GM20000 (cell line): ENCODE data around the gene CPA2.
"Not testable (repeated sequence)": the region's sequence is repeated elsewhere in the genome, so short reads cannot be mapped to it uniquely, and the experiment has no call there.

Experiments used
- DNase-seq: peaks from one replicate; pipeline ENCODE4 v3.0.0; 2012; ENCODE audit warnings: low spot score
- CTCF ChIP-seq: IDR thresholded peaks from 2 replicates; pipeline ENCODE4 v1.5.1; 2012; ENCODE audit warnings: mild to moderate bottlenecking, control low read depth; ENCODE audit errors: extremely low read depth, missing control alignments

CPA2 gene

GRCh38 chr7:130266258-130266960 lies at the start of gene CPA2:
TSS of gene CPA2 (plus strand) at chr7:130266863. CDS start at chr7:130266882, 19 bp downstream.
- TF ChIP-seq CTCF, result no peak
- DNase-seq, result no peak

- no peak for DNase-seq
- TF ChIP-seq CTCF, result no peak
Measured at GRCh38 chr7:130218806-130219620, 47.6 kb upstream of the CPA2 start.

- no peak for TF ChIP-seq CTCF
- no peak for DNase-seq
Measured at GRCh38 chr7:130219871-130220270, 46.8 kb upstream of the CPA2 start.

- TF ChIP-seq CTCF, result no peak
- no peak for DNase-seq
Measured at GRCh38 chr7:130221746-130222145, 44.9 kb upstream of the CPA2 start.

- TF ChIP-seq CTCF, result no peak
- no peak for DNase-seq
Measured at GRCh38 chr7:130223646-130224045, 43.0 kb upstream of the CPA2 start.

GRCh38 chr7:130224210-130224609 lies 42.5 kb upstream of the CPA2 start:
- no peak for DNase-seq
- TF ChIP-seq CTCF, result no peak

GRCh38 chr7:130224923-130225322 lies 41.7 kb upstream of the CPA2 start:
- not testable (repeated sequence) for DNase-seq

GRCh38 chr7:130226333-130226732 lies 40.3 kb upstream of the CPA2 start:
- TF ChIP-seq CTCF, result no peak

More at GRCh38 chr7:130226333-130226732, 40.3 kb upstream of the CPA2 start:
- no peak for DNase-seq
